Activated CD8-positive, alpha-beta memory T cell treated with anti-CD3 and anti-CD28 coated beads for 1 hour (primary cell): Measurements from ENCODE around the gene ARL16.

ENCODE experiments used
- DNase-seq, 2 donors: peaks; one replicate each; pipeline ENCODE4 v3.0.0-alpha.2; 2020; ENCODE audit warnings: low read depth in 1 of 2; ENCODE audit errors: extremely low read depth in 1 of 2

Gene ARL16

DNA sequence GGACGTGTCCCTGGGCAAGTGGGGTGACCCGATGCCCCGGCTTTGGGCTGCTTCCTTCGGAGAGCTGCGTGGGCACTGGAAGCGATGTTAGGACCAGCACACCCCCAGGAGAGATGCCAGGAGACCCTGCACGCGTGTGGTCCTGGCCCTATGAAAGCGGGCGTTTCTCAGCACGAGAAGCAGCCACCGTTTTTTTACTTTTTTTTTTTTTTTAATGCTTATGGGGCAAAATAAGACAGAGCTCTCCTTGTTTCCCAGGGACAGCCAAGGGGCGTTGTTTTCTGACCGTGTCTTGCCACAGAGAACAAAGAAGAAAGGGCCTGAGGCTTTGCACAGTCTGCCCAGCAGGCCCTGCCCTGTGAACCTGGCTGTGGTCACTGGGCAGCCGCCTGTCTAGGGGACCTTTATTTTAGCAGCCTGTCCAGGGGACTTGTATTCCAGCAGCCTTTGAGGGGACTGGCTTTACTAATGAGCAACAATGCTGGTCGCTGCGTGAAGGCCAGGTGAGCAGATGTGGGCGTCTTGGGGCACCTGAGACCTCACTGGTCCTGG is 29.5 kb upstream of the ARL16 start:
- DNase-seq = no peak

DNA sequence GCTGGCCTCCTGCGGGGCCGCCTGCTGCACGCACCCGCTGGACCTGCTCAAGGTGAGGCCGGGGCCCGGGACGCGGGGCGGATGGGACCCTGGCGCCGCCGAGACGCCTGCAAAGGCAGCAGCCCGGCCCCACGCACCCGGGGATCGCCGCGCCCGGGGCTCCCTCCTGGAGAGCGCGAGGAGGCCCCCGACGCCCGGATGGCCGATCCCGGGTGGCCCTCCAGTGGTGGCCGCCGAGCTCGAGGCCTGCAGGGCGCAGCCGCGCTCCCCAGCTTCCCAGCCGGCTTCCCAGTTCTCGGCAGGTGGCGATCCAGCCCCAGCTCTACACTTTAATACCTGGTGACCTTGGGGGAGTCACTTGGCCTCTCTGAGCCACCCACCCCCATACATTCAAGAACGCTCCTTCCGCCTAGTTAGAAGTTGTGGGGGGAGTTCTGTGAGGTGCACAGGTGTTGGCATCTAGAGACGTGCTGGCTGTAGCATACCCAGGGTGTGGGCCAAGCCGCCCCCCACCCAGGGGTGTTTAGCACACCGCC is 28.9 kb upstream of the ARL16 start:
- no peak for DNase-seq

DNA sequence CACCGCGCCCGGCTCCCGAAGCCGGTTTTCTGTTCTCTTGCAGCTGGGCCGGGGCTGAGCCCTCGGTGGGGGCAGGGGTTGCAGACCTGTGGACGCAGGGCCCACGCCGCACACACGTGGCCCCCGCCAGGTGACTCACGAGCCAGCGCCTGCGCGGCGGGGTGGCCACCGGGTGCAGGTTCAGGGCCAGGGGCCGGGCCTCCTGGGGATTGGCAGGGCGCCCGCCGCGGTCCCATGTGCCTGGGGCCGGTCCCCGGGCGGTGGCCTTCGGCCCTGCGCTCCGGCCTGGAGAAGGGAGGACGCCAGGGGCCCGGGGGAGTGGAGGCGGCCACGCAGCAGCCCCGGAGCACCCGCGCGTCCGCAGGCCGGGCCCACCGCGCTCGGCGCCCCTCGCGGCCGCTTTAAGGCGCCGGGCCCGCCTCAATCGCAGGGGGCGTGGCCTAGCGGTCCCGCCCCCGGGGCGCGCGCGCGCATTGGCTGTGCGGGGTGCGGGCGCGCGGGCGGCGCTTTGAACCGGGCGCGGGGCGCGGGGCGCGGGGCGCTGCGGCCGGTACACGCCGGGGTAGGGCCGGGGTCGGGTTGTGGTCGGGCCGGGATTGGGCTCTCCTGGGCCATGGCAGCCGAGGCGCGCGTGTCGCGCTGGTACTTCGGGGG is 28.3 kb upstream of the ARL16 start, which contains the start of gene SLC25A10:
Gene SLC25A10 (plus strand): TSS at position 471 of the 654 bp plus-strand sequence. CDS start 143 bp downstream, at position 614.
- DNase-seq = peak; percentile 30 to 66

DNA sequence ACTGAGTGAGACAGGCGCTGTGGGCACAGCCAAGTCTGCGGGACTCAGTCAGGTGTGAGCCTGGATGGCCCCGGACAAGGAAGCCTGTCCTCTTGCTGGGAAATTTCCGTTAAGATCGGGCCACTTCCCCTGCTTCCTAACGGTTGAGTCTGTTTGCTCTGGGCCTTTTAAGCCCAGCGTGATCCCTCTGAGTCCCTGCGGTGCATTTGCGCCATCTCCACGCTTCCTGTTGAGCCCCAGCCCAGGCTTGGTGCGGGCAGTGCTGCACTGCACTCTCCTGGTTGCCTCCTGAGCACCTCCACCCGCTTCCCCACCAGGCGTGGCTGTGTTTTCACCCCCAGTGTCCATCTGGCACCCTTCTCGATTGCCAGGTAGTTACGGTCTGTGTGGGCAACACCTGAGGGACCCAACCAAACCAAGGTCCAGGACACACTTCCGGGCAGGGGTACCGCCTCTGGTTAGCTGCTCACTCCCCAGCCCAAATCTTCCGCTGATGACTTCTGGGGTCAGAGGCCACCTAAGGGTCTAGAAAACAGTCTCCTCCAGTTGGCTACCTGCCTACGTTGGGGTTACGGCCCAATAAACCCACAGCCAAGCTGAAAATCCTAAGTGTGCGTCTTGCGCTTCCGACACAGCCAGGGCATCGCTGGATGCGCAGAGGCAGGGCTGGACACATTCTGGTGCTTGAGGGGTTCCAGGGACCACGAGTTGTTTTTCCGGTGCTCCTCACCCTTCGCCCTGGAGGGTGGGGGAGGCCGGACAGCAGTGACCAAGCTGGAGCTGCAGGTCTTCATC is 27.1 kb upstream of the ARL16 start:
- DNase-seq = no peak

DNA sequence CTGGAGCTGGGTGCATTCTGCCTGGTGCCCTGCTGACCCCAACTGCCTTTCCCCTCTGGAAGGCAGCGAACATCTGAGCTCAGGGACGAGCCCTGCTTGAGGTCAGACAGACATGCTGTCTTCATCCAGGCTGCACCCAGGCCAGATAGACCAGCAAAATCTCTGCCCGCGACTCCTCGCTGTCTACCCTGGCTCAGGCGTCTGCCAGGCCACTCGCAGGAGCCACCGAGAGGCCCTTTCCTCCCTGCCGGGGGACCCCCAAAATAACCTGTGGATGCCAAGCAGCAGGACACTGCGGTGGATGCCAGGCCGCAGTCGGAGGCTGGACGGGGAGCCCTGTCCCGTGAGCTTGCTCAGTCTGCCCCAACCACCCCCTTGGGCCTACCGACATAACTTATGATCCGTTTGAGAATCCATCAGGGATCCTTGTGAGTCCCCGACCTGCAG is 25.2 kb upstream of the ARL16 start:
- no peak for DNase-seq

DNA sequence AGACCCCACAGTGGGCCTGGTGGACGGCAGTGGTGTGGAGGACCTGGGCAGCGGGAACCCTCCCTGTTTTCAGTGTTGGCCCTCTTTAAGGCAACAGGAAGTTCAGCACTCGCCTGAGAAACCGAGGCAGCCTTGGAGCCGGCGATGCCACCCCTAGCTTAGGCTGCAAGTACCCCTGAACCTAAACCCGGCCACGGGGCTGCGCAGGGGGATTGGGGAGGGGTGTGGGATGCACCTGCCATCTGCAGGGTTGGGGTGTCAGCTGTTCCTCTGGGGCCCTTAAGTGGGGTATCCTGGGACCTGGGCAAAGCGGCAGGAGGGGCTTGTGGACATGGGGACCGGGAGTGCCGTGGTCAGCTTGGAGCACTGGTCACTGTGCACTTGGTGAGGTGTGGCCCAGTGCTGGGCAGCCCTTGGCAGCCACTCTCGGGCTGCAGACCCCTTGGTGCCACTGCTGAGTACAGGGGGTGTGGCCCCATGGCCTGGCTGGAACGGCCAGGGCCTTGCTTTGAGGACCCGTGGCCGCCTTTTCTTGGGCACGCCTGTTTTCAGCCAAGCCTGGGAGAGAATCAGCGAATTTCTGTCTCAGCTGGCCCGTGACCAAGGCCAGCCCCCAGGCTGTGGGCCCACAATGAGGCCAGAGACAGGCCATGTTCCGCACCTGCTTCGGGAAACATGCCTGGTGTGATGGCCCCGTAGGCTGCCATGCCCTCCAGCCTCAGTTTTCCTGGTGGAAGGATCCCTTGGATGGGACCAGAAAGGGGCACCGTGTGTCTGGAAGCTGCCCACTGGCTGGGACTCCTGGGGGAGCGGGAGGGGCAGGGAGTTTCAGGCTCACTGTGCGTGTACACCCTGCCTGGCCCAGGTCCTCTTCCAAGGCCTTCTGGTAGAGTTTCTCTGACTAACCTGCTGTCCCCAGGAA is 24.4 kb upstream of the ARL16 start:
- DNase-seq = no peak

DNA sequence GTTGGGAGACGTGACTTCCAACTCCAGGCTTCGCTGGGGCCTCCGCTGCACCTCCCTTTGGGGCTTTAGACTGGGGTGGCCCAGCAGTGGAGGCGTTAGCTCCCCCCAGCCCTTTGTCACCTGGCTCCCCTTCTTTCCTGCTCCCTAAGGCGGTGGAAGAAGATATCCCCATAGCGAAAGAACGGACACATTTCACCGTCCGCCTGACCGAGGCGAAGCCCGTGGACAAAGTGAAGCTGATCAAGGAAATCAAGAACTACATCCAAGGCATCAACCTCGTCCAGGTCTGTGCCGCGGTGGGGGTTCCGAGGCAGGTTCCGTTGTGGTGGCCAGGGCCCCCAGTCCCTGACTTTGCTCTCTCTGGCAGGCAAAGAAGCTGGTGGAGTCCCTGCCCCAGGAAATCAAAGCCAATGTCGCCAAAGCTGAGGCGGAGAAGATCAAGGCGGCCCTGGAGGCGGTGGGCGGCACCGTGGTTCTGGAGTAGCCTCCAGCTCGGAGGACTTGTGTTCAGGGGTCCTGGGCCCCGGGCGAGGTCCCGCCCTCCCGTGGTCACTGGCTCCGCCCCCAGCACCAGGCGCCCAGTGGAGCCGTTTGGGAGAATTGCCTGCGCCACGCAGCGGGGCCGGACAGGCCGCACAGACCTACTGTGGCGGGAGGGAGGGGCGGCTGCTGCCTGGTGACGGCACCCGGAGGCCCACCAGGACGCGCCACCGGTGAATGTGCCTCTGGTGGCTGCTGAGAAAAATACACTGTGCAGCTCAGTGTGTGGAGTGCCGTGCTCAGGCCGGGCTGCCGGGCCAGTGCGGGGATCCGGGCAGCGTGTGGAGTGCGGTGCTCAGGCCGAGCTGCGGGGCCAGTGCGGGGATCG is 23.4 kb upstream of the ARL16 start:
- DNase-seq = no peak

DNA sequence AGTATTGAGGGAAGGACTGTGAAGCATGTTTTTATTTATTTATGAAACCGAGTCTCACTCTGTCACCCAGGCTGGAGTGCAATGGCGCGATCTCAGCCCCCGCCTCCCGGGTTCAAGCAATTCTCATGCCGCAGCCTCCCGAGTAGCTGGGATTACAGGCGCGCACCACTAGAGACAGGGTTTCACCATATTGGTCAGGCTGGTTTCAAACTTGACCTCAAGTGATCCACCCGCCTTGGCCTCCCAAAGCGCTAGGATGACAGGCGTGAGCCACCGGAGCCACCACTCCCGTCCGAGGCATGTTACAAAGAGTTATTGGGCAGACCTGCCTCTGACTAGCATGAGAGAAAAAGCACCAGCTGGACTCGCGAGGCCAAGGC is 22.6 kb upstream of the ARL16 start:
- no peak for DNase-seq

DNA sequence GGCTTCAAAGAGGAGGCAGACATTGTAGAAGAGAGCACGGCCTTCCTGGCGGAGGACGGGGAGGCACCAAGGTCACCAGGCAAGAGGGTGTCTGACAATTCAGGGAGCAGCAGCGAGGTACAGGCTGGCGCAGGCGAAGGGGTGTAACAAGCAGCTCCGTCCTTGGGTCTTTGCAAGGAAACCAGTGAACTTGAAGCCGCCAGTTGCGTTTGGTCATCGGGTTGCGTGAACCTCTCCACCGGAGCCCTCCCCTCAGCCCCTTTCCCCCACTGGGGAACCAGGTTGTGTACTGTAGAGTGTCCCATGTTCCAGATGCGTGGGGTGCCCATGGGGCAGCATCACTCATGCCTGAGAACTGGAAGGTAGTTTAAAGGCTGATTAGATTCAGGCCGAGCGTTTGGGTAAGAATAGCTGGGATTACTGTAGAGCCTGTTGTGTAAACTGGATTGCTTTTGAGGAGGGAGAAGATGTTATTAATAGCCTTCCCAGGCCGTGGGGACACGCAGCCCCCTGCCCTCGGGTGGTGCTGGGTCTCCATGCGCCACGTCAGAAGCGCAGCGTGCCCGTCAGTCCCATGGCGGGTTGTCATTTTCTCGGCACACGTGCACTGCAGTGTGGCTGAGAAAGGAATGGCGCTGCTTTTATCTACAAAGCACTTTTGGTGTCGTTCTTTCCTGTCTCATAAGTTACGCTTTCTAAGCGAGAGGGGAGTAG is 22.1 kb upstream of the ARL16 start:
- DNase-seq = no peak

DNA sequence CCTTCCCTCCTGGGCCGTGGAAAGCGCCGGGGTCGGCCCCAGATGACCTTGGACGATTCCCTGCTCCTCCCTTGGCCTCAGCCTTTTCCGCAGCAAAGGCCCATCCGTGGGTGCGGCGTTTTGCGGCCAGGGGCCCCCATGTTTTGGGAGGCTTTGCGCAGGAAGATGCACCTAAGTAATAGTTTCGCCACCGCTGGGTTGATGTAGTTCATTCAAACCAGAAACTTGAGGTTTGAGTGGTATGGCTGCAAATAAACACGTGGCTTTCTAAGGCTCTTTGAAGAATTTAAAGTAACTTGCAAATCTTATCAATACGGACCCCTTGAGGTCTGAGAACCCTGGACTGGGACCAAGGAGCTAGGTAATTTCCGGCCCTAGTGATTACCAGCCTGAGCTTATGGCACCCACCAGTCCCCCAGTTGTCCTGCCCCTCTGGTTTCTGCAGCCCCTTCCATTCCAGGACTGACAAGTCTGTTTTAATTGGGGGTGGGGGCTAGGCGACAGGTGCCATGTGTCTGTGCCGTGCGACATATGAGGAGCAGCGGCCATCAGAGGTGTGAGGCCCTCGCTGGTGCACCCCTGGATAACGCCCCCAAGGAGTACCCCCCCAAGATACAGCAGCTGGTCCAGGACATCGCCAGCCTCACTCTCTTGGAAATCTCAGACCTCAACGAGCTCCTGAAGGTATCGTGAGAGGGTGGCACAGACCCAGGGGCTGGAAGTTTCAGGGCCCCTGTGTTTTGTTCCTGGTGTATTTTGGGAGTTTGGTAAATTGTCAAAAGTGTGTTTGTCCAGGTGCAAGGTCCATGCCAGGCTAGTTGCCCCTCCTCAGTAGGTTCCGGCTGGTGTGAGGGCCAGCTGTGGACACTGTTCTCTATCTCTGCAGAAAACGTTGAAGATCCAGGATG is 20.4 kb upstream of the ARL16 start:
- DNase-seq = no peak

DNA sequence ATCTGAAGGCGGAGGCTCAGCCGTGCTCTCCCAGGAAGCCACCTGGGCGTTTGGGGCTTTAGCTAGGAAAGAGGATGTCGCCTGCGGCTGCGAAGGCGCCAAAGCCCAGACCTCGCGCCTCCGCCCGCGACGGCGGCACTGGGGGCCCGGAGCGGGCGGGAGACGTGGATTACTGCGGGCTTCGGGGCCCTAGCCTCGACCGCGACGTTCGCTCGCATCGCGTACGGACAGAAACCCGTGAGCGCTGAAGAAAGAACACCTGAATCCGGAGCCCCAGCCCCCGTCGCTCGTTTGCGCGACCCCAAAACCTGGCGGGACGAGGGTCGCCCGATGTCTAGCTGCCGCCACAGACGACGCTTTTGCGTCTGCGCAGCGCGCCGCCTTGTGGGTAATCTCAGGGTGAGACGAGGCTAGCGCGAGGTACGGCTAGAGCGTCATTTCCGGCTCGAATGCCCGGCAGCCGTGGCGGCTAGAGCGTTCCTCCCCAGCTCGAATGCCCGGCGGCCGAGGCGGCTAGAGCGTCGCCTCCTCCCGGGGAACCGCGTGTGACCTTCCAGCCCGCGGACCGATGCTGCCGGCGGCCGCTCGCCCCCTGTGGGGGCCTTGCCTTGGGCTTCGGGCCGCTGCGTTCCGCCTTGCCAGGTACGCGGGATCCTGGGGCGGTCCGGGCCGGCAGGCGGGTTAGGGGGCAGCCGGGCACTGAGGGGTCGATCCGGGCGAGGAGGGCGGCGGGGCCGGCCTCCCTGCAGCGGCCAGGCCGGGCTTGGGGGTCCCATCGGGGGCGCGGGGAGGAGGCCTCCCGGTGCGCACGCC is 19.5 kb upstream of the ARL16 start, which contains the start of gene MRPL12:
Gene MRPL12 (plus strand): TSS at position 434 of the 813 bp plus-strand sequence. CDS start 135 bp downstream, at position 569.
- DNase-seq = peak; percentile 71 to 82

DNA sequence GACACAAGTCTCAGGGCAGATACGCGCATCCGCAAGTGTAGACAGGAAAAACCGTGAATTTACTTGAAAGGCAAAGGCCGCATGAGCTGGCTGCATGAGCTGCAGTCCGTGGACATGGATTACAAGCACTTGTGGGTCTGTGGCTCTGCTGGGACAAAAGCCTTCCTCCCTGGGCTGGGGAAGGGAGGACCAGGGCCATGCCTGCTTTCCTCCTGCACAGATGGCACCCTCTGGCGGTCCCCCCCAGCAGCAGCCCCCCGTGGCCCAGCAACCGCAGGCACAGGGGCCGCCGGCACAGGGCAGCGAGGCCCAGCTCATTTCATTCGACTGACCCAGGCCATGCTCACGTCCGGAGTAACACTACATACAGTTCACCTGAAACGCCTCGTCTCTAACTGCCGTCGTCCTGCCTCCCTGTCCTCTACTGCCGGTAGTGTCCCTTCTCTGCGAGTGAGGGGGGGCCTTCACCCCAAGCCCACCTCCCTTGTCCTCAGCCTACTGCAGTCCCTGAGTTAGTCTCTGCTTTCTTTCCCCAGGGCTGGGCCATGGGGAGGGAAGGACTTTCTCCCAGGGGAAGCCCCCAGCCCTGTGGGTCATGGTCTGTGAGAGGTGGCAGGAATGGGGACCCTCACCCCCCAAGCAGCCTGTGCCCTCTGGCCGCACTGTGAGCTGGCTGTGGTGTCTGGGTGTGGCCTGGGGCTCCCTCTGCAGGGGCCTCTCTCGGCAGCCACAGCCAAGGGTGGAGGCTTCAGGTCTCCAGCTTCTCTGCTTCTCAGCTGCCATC is 17.9 kb upstream of the ARL16 start:
- no peak for DNase-seq

DNA sequence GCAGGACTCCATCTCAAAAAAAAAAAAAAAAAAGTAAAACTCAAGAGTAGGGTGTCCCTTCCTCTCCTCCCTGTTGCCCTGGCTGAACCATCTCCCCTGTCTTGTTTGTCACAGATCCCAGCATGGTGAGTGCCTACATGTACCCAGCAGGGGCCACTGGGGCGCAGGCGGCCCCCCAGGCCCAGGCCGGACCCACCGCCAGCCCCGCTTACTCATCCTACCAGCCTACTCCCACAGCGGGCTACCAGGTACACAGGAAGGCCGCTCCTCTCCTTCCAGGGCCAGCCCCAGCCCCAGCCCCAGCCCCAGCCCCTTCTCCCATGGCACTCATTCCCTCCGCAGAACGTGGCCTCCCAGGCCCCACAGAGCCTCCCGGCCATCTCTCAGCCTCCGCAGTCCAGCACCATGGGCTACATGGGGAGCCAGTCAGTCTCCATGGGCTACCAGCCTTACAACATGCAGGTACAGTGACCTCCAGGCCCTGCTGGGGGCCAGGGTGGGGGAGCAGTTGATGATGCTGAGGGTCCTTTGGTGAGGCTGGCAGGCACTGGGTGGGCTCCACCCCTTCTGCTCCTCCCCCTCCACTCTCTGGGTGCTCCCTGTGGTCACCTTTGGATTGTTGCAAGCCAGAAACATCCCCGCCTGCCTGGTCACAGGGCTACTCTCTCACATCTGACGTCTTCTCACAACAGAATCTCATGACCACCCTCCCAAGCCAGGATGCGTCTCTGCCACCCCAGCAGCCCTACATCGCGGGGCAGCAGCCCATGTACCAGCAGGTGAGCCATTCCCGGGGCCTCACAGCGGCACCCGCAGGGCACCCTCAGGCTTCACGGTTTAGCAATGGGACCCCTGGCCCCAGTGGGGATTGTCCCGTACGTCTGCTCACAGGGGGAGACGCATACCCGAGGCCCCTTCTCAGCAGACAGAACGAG is 17.0 kb upstream of the ARL16 start:
- DNase-seq = no peak

DNA sequence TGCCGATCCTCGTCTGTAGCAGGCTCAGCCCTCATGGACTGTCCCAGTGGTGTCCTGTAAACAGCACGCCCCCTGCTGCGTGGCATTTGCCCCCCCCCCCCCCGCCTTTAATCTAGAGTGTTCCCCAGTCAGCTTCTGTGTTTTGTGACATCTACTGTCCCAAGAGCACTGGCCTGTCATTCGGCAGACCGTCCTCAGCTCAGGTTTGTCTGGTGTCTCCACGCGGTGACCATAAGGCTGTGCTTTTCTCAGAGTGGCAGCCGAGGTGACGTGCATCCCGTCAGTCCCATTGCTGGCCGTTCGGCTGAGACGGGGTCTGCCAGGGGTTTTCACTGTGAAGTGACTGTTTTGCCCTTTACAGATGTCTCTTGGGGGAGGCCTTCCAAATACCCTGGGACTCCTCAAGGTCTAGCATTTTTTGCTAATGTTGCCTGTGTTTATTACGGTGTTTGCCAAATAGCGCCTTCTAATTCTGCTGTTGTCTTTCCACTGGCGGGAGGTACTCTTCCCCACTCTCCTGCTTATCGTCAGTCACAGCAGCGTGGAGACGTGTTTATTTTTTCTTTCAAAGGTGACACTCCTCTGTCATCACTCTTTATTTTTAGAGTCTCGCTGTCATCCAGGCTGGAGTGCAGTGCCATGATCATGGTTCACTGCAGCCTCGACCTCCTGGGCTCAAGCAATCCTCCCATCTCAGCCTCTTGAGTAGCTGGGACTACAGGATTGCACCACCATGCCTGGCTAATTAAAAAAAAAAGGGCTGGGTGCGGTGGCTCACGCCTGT is 13.9 kb upstream of the ARL16 start:
- no peak for DNase-seq
